SU-DHL-6 (cell line): Measurements from ENCODE around the gene TSC2.

ENCODE experiments used
- H2AFZ ChIP-seq: fragments of 200-600 bp; sonication (generic); 2 replicates; pipeline ENCODE4 v1.6.1; 2014; ENCODE audit warnings: low read depth, mild to moderate bottlenecking, moderate library complexity, mixed read lengths, antibody characterized with exemption, low read length; ENCODE audit not compliant: severe bottlenecking
- H3F3A ChIP-seq: fragments of 200-600 bp; shearing (Covaris generic); 2 replicates; pipeline ENCODE4 v1.6.0; 2016; ENCODE audit warnings: antibody characterized with exemption, mild to moderate bottlenecking; ENCODE audit not compliant: insufficient read depth
- H3K27ac ChIP-seq: fragments of 200-600 bp; sonication (generic); 2 replicates; pipeline ENCODE4 v1.5.1; 2016; ENCODE audit warnings: low read depth, mild to moderate bottlenecking, low read length, moderate library complexity, mixed read lengths
- H3K27me3 ChIP-seq: fragments of 200-600 bp; sonication (generic), shearing (Covaris generic); 2 replicates; pipeline ENCODE4 v1.6.0; 2014; ENCODE audit warnings: mild to moderate bottlenecking, low read length
- H3K36me3 ChIP-seq: fragments of 200-600 bp; sonication (generic); 2 replicates; pipeline ENCODE4 v1.6.1; 2014; ENCODE audit warnings: mild to moderate bottlenecking, low read length, mixed read lengths
- H3K4me2 ChIP-seq: fragments of 300-600, 200-600 bp; shearing (Covaris generic), sonication (generic); 2 replicates; pipeline ENCODE4 v1.6.0; 2014; ENCODE audit warnings: low read length, low read depth, mild to moderate bottlenecking; ENCODE audit not compliant: poor library complexity, severe bottlenecking
- H3K4me3 ChIP-seq: fragments of 200-600 bp; sonication (generic); 2 replicates; pipeline ENCODE4 v1.5.1; 2014; ENCODE audit warnings: antibody characterized with exemption, low read length, mild to moderate bottlenecking, mixed read lengths; ENCODE audit not compliant: insufficient read depth, poor library complexity, severe bottlenecking
- H3K79me2 ChIP-seq: fragments of 200-600 bp; sonication (generic); 2 replicates; pipeline ENCODE4 v1.6.1; 2014; ENCODE audit warnings: mild to moderate bottlenecking, low read length, moderate library complexity; ENCODE audit not compliant: insufficient read depth
- H3K9ac ChIP-seq: fragments of 200-600 bp; sonication (generic); 2 replicates; pipeline ENCODE4 v1.7.0; 2014; ENCODE audit warnings: mild to moderate bottlenecking, low read length
- H3K9me2 ChIP-seq: fragments of 200-600 bp; sonication (generic); replicated peaks from 2 replicates; pipeline ENCODE4 v1.6.1; 2014; ENCODE audit warnings: low read length; ENCODE audit not compliant: insufficient read depth
- H3K9me3 ChIP-seq: fragments of 200-600 bp; sonication (generic); 2 replicates; pipeline ENCODE4 v1.6.1; 2014; ENCODE audit warnings: low read length, mixed read lengths; ENCODE audit not compliant: insufficient read depth
- H4K20me1 ChIP-seq: fragments of 200-600 bp; sonication (generic); 2 replicates; pipeline ENCODE4 v1.6.1; 2014; ENCODE audit warnings: low read depth, mild to moderate bottlenecking, antibody characterized with exemption, low read length, moderate library complexity, mixed read lengths
- EZH2phosphoT487 ChIP-seq: fragments of 200-600 bp; sonication (generic), shearing (Covaris generic); conservative IDR thresholded peaks from 2 replicates; pipeline ENCODE4 v1.6.1; 2018; ENCODE audit warnings: mild to moderate bottlenecking, antibody characterized with exemption, low read length, moderate library complexity, mixed read lengths
- TF ChIP-seq, protein P1 (sequence below): fragments of 200-600 bp; sonication (generic); IDR thresholded peaks from one replicate; pipeline ENCODE4 v1.5.1; 2017; ENCODE audit warnings: antibody characterized with exemption, mild to moderate bottlenecking, low read length, moderate library complexity; ENCODE audit not compliant: insufficient read depth, poor library complexity, severe bottlenecking

TSC2 gene

DNA sequence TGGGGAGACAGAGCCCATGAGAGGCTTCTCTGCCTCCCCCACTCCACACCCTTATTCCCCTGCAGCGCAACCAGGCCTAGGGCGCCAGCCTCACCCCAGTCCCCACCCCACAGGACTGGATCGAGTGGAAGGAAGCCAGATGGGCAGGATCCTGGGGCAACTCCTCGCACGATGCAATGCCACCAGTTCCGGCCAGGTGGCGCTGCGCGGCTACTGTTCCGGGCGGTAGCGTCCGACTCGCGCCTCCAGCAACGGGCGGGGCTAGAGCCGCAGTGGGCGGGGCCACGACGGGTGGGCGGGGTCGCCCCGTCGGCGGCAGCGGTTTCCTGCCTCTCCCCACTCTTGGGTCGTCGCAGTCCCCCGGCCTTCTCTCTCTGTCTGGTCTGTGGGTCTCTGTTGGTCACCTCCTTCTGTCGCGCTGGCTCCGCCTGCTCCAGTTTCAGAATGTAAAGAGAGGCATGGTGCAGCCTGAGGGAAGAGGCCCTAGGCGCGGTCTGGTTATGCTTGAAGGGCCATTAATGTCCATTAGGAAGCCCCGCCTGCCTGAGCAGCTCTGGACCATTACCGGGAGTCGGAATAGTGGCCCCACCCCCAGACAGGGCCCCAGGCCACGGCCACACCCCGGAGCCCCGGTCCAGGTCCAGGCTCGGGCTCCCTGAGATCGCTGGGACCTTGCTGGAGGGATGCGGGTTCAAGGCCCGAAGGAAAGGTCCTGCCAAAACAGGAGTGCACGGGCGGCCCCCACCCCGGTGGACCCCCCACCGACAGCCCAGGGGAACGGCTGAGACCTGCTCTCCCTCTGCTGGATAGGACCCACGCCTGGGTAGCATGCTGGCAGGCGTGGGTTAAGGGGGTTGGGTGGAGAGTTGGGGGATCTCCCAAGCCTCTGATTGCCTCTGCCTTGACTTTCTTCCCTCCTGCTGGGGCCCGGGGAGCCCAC lies 24.4 kb upstream of the TSC2 start:
- peak overlapping the region; percentile 77 for H2AFZ ChIP-seq
- H3K9ac ChIP-seq = peak overlapping the region; percentile 36
- peak overlapping the region; percentile 40 for H3K4me2 ChIP-seq
- no peak overlapping the region for H3K4me3 ChIP-seq
- no peaks in the 10 kb centered on the region for H4K20me1 ChIP-seq
- H3K9me2 ChIP-seq = no peaks in the 10 kb centered on the region
- H3K27me3 ChIP-seq = no peaks in the 10 kb centered on the region
- no peak overlapping the region for H3K27ac ChIP-seq
- no peaks in the 10 kb centered on the region for H3K79me2 ChIP-seq
- no peak for TF ChIP-seq EZH2phosphoT487
- TF ChIP-seq, protein P1, sequence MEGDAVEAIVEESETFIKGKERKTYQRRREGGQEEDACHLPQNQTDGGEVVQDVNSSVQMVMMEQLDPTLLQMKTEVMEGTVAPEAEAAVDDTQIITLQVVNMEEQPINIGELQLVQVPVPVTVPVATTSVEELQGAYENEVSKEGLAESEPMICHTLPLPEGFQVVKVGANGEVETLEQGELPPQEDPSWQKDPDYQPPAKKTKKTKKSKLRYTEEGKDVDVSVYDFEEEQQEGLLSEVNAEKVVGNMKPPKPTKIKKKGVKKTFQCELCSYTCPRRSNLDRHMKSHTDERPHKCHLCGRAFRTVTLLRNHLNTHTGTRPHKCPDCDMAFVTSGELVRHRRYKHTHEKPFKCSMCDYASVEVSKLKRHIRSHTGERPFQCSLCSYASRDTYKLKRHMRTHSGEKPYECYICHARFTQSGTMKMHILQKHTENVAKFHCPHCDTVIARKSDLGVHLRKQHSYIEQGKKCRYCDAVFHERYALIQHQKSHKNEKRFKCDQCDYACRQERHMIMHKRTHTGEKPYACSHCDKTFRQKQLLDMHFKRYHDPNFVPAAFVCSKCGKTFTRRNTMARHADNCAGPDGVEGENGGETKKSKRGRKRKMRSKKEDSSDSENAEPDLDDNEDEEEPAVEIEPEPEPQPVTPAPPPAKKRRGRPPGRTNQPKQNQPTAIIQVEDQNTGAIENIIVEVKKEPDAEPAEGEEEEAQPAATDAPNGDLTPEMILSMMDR = peak; percentile 90
- no peaks in the 10 kb centered on the region for H3K36me3 ChIP-seq
- H3F3A ChIP-seq = no peaks in the 10 kb centered on the region
- no peaks in the 10 kb centered on the region for H3K9me3 ChIP-seq

DNA sequence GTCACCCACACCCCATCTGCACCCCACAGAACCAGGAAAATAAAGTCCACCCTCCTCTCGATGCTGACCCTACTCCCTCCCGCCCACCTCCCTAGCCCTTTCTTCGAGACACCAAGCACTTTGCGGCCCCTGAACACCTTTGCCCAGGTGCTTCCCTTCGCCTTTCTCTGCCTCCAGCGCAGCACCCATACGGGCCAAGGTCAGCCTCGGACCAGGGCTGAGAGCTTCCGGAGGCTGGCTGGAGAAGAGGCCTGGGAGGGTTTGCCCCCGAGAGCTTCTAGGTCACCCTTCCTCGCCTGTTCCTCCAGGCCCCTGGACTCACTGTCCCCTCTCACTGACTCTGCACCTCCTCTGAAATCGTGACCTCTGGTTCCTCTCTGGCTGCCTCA lies 23.8 kb upstream of the TSC2 start:
- H3K27ac ChIP-seq = no peak overlapping the region
- no peak overlapping the region for H3K4me2 ChIP-seq
- no peak overlapping the region for H2AFZ ChIP-seq

DNA sequence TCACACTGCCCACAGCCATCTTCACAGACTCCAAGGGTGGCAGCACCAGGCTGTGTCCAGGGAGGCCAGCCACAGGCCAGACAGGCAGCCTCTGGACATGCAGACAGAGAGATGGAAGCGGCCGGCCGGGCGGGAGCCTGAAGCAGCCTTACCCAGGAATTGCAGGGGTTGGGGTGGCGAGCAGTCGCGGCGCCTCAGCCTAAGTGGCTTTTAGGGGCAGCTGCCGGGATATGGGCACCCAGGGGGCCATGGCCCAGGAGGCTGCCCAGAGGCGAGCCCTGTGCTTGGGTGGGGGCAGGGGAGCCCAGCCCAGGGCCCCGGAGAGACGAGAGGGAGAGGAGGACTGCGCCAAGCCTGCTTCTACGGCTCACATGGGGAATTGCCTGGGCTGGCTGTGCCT lies 22.5 kb upstream of the TSC2 start:
- Histone ChIP-seq H3K4me2 (no peak overlapping the region), H3F3A (no peaks in the 10 kb centered on the region), H3K79me2 (no peaks in the 10 kb centered on the region), H3K9me2 (no peaks in the 10 kb centered on the region), H3K27ac (no peak overlapping the region), H3K4me3 (no peak overlapping the region), H3K27me3 (no peaks in the 10 kb centered on the region), H4K20me1 (no peaks in the 10 kb centered on the region), H3K36me3 (no peaks in the 10 kb centered on the region), H3K9me3 (no peaks in the 10 kb centered on the region), H3K9ac (no peak overlapping the region), H2AFZ (no peak overlapping the region)
- TF ChIP-seq, protein P1 = no peak
- no peak for TF ChIP-seq EZH2phosphoT487

More for the DNA sequence above, 23.8 kb upstream of the TSC2 start:
- Histone ChIP-seq H3K9ac (no peak overlapping the region), H3K9me3 (no peaks in the 10 kb centered on the region), H3K27me3 (no peaks in the 10 kb centered on the region), H3K4me3 (no peak overlapping the region), H3K36me3 (no peaks in the 10 kb centered on the region), H3F3A (no peaks in the 10 kb centered on the region), H3K9me2 (no peaks in the 10 kb centered on the region), H4K20me1 (no peaks in the 10 kb centered on the region), H3K79me2 (no peaks in the 10 kb centered on the region)
- TF ChIP-seq, protein P1 = no peak
- TF ChIP-seq EZH2phosphoT487 = no peak
